Upper lobe of right lung (tissue), 1 donor: ENCODE measurements around the gene ZCCHC9. TPM values are rescaled to one million over a fixed set of nuclear protein-coding genes. Genes with fewer than 3 reads are reported as not detected.
A peak's percentile ranks its signal among the peaks of the same experiment; 100 is the strongest.

Experiments
- ATAC-seq: fragments of 200-7000 bp; cut with Tn5 transposase; one replicate; pipeline ENCODE4 v1.9.1; 2020; ENCODE audit warnings: mild to moderate bottlenecking, moderate library complexity
- DNase-seq: peaks from one replicate; pipeline ENCODE4 v3.0.0-alpha.2; 2020
- H3K27ac ChIP-seq: fragments of 200-600 bp; one replicate; pipeline ENCODE4 v1.8.0; 2022
- H3K27me3 ChIP-seq: fragments of 200-600 bp; one replicate; pipeline ENCODE4 v1.8.0; 2022; ENCODE audit warnings: mild to moderate bottlenecking
- H3K36me3 ChIP-seq: fragments of 200-600 bp; one replicate; pipeline ENCODE4 v1.8.0; 2022
- H3K4me1 ChIP-seq: fragments of 200-600 bp; one replicate; pipeline ENCODE4 v1.8.0; 2022
- H3K4me3 ChIP-seq: fragments of 200-600 bp; one replicate; pipeline ENCODE4 v1.8.0; 2022; ENCODE audit warnings: mild to moderate bottlenecking
- H3K9me3 ChIP-seq: fragments of 200-600 bp; one replicate; pipeline ENCODE4 v1.8.0; 2022
- intact Hi-C: fragments of 100-400 bp; cut with DNase I; formaldehyde crosslinking; loops from one replicate; pipeline ENCODE4 v1.11.0; 2022
- total RNA-seq: library from RNA; stranded (reverse); fragmentation: NEBNext Ultra II Directional; extraction: Animal tissue kit (Norgen Biotek cat#: 25700); gene quantifications from one replicate; pipeline ENCODE4 v1.2.1, GENCODE V29; 2021
- TF ChIP-seq, protein P1 (sequence below): fragments of 200-600 bp; IDR thresholded peaks from one replicate; pipeline ENCODE4 v1.8.0; 2022; ENCODE audit warnings: antibody characterized with exemption
- donor health status: DM: no; HTN: yes; CAD: no; lungs with severe emphysema.

Gene ZCCHC9
- total RNA-seq, 1 donor from 2014 or later, result 20.2 TPM

DNA sequence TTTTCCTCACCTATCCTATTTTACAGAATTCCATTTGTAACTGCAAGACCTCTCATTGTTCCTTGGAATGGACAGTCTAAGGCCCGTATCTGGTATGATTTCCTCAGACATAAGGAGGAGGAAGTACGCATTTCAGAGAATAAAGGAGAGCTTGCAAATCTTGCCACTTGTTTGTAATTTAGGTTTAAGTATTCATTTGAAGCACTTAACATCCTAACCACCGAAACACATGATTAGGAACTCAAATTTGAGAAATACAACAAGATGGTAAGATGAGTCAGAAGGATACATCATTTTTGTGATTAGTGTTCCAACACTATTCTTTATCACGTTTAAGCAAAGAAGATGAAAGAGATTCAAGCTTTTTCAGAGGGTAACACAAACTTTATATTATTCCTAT lies 3.9 kb upstream of the ZCCHC9 start:
- Histone ChIP-seq H3K4me3 (no peak overlapping the region), H3K36me3 (no peaks in the 10 kb centered on the region), H3K27me3 (no peaks in the 10 kb centered on the region), H3K27ac (no peak overlapping the region), H3K9me3 (peaks cover 9% of the 10 kb centered on the region), H3K4me1 (peaks cover 24% of the 10 kb centered on the region)
- no peak for ATAC-seq
- TF ChIP-seq, protein P1, sequence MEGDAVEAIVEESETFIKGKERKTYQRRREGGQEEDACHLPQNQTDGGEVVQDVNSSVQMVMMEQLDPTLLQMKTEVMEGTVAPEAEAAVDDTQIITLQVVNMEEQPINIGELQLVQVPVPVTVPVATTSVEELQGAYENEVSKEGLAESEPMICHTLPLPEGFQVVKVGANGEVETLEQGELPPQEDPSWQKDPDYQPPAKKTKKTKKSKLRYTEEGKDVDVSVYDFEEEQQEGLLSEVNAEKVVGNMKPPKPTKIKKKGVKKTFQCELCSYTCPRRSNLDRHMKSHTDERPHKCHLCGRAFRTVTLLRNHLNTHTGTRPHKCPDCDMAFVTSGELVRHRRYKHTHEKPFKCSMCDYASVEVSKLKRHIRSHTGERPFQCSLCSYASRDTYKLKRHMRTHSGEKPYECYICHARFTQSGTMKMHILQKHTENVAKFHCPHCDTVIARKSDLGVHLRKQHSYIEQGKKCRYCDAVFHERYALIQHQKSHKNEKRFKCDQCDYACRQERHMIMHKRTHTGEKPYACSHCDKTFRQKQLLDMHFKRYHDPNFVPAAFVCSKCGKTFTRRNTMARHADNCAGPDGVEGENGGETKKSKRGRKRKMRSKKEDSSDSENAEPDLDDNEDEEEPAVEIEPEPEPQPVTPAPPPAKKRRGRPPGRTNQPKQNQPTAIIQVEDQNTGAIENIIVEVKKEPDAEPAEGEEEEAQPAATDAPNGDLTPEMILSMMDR, result no peak
- intact Hi-C loops, result no loop called here
- no peak for DNase-seq

DNA sequence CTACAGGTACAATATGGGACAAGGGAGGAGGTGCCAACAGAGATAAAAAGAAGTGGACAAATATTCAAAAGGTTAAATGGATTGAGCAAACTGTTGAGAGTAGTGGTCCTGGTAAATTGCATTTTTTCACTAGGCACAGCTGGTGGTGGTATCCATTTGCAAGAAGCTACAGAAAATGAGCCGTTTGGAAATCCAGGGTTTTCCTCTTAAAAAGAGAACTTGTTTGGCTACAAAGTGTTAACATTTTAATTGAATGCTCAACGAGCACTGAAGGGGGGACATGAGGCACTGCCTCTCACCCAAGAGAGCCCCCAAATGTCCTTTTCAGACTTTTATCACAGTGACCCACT lies 491 bp upstream of the ZCCHC9 start:
- Histone ChIP-seq H3K4me3 (peak overlapping the region; percentile 83), H3K4me1 (peaks cover 33% of the 10 kb centered on the region), H3K36me3 (no peaks in the 10 kb centered on the region), H3K9me3 (no peaks in the 10 kb centered on the region), H3K27ac (peak overlapping the region; percentile 95), H3K27me3 (no peaks in the 10 kb centered on the region)
- TF ChIP-seq, protein P1, result no peak
- ATAC-seq (no peak), DNase-seq (no peak)
- intact Hi-C loops, result no loop called here

DNA sequence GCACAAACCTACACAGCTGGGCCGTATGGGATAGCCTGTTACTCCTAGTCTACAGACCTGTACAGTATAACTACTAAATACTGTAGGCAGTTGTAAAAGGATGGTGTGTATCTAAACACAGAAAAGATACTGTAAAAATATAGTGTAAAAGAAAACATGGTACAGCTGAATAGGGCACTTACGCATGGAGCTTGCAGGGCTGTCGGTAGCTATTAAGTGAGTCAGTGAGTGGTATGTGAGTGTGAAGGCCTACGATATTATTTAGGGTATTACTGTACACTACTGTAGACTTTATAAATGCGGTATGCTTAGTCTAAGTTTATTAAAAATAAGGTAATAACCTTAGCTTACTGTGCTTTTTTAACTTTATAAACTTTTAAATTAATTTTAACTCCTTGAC lies 1.2 kb downstream of the ZCCHC9 start:
- TF ChIP-seq, protein P1, result no peak

DNA sequence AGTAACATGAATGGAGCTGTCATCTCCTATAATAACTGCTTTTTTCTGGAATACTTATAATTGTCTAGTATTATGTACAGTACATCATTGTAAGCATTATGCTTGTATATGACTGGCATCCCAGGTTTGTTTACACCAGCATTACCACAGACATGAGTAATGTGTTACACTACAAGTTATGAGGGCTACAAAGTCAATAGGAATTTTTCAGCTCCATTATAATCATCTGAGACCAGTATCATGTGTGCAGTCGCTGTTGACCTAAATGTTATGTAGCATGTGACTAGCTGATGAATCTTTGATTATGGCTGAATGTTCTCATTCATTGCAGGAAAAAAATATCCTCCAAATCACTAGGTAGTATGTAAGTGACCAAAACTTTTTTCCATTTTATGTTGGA lies 2.2 kb downstream of the ZCCHC9 start:
- DNase-seq (no peak), ATAC-seq (no peak)
- Histone ChIP-seq H3K9me3 (no peaks in the 10 kb centered on the region), H3K4me1 (peaks cover 33% of the 10 kb centered on the region), H3K36me3 (no peaks in the 10 kb centered on the region), H3K27me3 (no peaks in the 10 kb centered on the region), H3K4me3 (no peak overlapping the region), H3K27ac (no peak overlapping the region)
- TF ChIP-seq, protein P1, result no peak
- intact Hi-C loops, result no loop called here

More for the DNA sequence above, 1.2 kb downstream of the ZCCHC9 start:
- H3K27me3 ChIP-seq, result no peaks in the 10 kb centered on the region
- no peak for ATAC-seq
- DNase-seq, result no peak
- peak overlapping the region; percentile 83 for H3K4me3 ChIP-seq
- H3K36me3 ChIP-seq, result no peaks in the 10 kb centered on the region
- H3K4me1 ChIP-seq, result peaks cover 33% of the 10 kb centered on the region
- intact Hi-C loops, result no loop called here
- H3K9me3 ChIP-seq, result no peaks in the 10 kb centered on the region
- no peak overlapping the region for H3K27ac ChIP-seq

DNA sequence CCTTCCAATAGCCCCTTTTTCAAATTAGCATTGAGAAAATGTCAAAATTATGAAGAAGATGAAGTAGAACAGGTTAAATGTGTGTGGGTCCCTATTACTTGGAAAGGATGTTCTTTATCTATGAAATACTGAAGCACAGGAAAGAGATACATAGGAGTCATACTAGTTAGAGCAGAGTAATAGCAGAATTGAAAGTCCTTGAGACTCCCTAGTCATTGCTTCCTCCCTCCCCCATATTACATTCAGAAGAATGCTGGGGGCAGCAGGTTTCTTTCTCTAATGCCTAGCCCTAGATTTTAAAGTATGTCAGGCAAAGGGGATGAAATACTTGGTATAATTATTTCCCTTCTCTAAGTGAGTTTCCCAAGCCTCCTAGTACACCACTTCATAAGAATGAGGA lies 4.4 kb downstream of the ZCCHC9 start:
- intact Hi-C loops, result no loop called here
- TF ChIP-seq, protein P1, result no peak
- H3K4me3 ChIP-seq, result no peak overlapping the region
- no peak overlapping the region for H3K27ac ChIP-seq
- peaks cover 13% of the 10 kb centered on the region for H3K4me1 ChIP-seq
- ATAC-seq, result no peak
- DNase-seq, result no peak
- H3K9me3 ChIP-seq, result no peaks in the 10 kb centered on the region
- H3K36me3 ChIP-seq, result peaks cover 16% of the 10 kb centered on the region
- H3K27me3 ChIP-seq, result no peaks in the 10 kb centered on the region

DNA sequence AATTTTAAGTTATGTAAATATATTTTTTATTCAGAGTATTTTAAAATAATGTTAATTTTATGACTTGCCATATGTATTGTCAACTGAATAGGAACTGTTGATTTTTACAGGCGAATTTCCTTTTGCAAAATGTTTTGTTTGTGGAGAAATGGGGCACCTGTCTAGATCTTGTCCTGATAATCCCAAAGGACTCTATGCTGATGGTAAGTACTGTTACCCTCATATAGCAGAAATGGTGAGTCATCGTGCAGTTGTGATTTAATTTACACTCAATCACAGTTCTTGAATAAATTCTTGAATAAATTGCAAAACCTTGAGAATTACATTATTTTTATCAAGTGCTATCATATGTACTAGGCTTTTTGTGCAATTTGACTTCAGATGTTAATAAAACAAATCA lies 7.4 kb downstream of the ZCCHC9 start:
- peaks cover 47% of the 10 kb centered on the region for H3K36me3 ChIP-seq
- no peak overlapping the region for H3K27ac ChIP-seq
- H3K27me3 ChIP-seq, result no peaks in the 10 kb centered on the region
- ATAC-seq, result no peak
- no peak overlapping the region for H3K4me3 ChIP-seq
- no peak for DNase-seq
- no peaks in the 10 kb centered on the region for H3K4me1 ChIP-seq
- TF ChIP-seq, protein P1, result no peak
- H3K9me3 ChIP-seq, result no peaks in the 10 kb centered on the region
- intact Hi-C loops, result no loop called here
